ENCODE data around the gene CEP170B. TPM values are rescaled to one million over a fixed set of nuclear protein-coding genes. Genes with fewer than 3 reads are reported as not detected.

The CEP170B gene
- total RNA-seq, 1 donor from 2014 or later, result 22.9 TPM

GRCh38 chr14:104866451-104867370, 1.6 kb downstream of the CEP170B start:
- ATAC-seq (no peak), DNase-seq (ENCODE audit: low spot score) (no peak)

GRCh38 chr14:104867371-104868059, 2.4 kb downstream of the CEP170B start:
- no peak for DNase-seq (ENCODE audit: low spot score)
- ATAC-seq, result no peak

- ATAC-seq, result no peak
- no peak for DNase-seq (ENCODE audit: low spot score)
Measured at GRCh38 chr14:104868060-104868740, 3.1 kb downstream of the CEP170B start.

GRCh38 chr14:104868811-104869572, 3.9 kb downstream of the CEP170B start:
- DNase-seq (ENCODE audit: low spot score) (no peak), ATAC-seq (no peak)

GRCh38 chr14:104869669-104870367, 4.8 kb downstream of the CEP170B start:
- ATAC-seq (no peak), DNase-seq (ENCODE audit: low spot score) (no peak)

- no peak for DNase-seq (ENCODE audit: low spot score)
- ATAC-seq, result no peak
Measured at GRCh38 chr14:104870368-104871144, 5.5 kb downstream of the CEP170B start.

- DNase-seq (ENCODE audit: low spot score) (no peak), ATAC-seq (no peak)
Measured at GRCh38 chr14:104871145-104871655, 6.1 kb downstream of the CEP170B start.

- ATAC-seq, result no peak
- no peak for DNase-seq (ENCODE audit: low spot score)
Measured at GRCh38 chr14:104871656-104872468, 6.8 kb downstream of the CEP170B start.

- ATAC-seq (peak; percentile 85), DNase-seq (ENCODE audit: low spot score) (peak; percentile 89)
Measured at GRCh38 chr14:104872469-104873341, 7.6 kb downstream of the CEP170B start.

GRCh38 chr14:104873380-104874055, 8.4 kb downstream of the CEP170B start:
- ATAC-seq, result no peak
- no peak for DNase-seq (ENCODE audit: low spot score)

- DNase-seq (ENCODE audit: low spot score), result peak; percentile 74
- peak; percentile 53 for ATAC-seq
Measured at GRCh38 chr14:104874110-104874531, 9.1 kb downstream of the CEP170B start.

GRCh38 chr14:104874571-104875411, 9.7 kb downstream of the CEP170B start:
- DNase-seq (ENCODE audit: low spot score), result no peak
- no peak for ATAC-seq

- DNase-seq (ENCODE audit: low spot score) (no peak), ATAC-seq (no peak)
Measured at GRCh38 chr14:104875412-104875751, 10.3 kb downstream of the CEP170B start.

- ATAC-seq (no peak), DNase-seq (ENCODE audit: low spot score) (no peak)
Measured at GRCh38 chr14:104875811-104876210, 10.7 kb downstream of the CEP170B start.

- ATAC-seq, result peak; percentile 45
- no peak for DNase-seq (ENCODE audit: low spot score)
Measured at GRCh38 chr14:104876251-104876699, 11.2 kb downstream of the CEP170B start.
